Mammary epithelial cell (primary cell): ENCODE results near the gene VAPB.

Experiments
- EZH2 ChIP-seq: IDR thresholded peaks from 2 replicates; pipeline ENCODE4 v1.6.1; 2012; ENCODE audit warnings: low read length, inconsistent platforms, borderline replicate concordance
- TF ChIP-seq, protein P1 (sequence below), 2 donors: IDR thresholded peaks in 1 of 2; conservative IDR thresholded peaks in 1 of 2; 2 replicates each; pipeline ENCODE4 v1.5.1; 2011 to 2012; ENCODE audit warnings: inconsistent platforms in 2 of 2, low read length in 2 of 2, mild to moderate bottlenecking in 2 of 2, control low read depth in 1 of 2, low read depth in 1 of 2; ENCODE audit not compliant: insufficient read depth in 1 of 2; ENCODE audit errors: extremely low read depth in 1 of 2

DNA sequence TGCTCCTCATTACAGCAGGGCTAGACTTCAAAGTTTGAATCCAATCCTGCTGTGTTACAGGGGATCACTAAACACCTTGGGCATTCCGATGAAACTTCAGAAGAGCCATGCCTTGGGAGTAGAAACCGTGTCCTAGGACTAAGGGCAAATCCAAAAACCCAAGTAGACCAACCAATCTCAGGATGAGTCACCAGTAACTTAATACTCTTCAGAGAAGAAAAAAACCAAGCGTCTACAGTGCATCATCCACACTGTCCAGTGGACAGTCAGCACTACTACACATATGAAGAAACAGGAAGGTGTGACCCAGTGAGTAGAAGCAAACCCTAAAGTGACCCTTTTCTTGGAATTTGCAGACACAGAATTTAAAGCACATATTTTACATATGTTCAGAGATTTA, 39.5 kb upstream of the VAPB start:
- TF ChIP-seq, protein P1, sequence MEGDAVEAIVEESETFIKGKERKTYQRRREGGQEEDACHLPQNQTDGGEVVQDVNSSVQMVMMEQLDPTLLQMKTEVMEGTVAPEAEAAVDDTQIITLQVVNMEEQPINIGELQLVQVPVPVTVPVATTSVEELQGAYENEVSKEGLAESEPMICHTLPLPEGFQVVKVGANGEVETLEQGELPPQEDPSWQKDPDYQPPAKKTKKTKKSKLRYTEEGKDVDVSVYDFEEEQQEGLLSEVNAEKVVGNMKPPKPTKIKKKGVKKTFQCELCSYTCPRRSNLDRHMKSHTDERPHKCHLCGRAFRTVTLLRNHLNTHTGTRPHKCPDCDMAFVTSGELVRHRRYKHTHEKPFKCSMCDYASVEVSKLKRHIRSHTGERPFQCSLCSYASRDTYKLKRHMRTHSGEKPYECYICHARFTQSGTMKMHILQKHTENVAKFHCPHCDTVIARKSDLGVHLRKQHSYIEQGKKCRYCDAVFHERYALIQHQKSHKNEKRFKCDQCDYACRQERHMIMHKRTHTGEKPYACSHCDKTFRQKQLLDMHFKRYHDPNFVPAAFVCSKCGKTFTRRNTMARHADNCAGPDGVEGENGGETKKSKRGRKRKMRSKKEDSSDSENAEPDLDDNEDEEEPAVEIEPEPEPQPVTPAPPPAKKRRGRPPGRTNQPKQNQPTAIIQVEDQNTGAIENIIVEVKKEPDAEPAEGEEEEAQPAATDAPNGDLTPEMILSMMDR (conservative IDR thresholded peaks at IDR 0.05 in 1 of 2, IDR thresholded peaks at IDR 0.05 in 1 of 2; ENCODE audit: extremely low read depth in 1 of 2, insufficient read depth in 1 of 2, low read depth in 1 of 2, low read length in 2 of 2): no peak
- no peak for TF ChIP-seq EZH2
